SIG-M5 treated with dmso at 0.1 percent for 504 hours (cell line): ENCODE data around the gene RNF227.

Experiments used
- DNase-seq: peaks from one replicate; lab custom pipeline; 2025; ENCODE audit not compliant: unreplicated experiment; lab: John Stamatoyannopoulos, UW

Gene RNF227

DNA sequence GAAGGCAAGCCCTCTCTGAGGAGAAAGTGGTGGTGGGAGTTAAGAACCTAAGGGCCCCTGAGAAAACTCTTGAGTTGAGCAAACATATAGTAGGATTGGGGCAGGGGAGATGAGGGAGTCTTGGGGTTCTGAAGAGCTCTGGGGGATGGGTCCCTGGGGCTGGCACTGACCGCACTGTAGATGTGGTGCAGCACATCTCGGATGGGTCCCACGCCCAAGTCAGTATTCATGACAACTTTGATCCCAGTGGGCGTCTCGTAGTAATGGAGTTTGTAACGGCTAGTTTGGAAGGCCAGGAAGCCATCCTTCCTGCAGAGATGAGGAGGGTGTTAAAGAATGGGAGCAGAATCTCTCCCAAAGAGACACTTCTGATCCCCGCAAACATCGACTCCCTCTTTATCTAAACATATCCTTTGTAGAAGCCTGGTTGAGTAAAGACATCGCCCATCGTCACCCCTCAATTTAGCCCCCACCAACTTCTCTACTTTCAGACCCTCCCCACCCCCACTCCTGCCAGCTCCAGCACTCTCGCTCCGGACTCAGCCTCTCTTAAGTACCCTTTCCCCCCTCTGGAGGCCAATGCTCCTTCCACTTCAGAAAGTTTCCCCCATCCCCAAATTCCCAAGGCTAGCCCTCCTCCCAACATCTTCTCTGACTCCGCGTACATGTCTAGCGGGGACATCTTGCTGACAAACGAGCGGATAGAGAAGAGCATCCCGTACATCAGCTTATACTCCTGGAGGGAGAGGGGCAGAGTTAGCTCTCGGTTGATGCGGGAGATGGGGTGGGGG lies 14.9 kb upstream of the RNF227 start:
- no peak for DNase-seq

DNA sequence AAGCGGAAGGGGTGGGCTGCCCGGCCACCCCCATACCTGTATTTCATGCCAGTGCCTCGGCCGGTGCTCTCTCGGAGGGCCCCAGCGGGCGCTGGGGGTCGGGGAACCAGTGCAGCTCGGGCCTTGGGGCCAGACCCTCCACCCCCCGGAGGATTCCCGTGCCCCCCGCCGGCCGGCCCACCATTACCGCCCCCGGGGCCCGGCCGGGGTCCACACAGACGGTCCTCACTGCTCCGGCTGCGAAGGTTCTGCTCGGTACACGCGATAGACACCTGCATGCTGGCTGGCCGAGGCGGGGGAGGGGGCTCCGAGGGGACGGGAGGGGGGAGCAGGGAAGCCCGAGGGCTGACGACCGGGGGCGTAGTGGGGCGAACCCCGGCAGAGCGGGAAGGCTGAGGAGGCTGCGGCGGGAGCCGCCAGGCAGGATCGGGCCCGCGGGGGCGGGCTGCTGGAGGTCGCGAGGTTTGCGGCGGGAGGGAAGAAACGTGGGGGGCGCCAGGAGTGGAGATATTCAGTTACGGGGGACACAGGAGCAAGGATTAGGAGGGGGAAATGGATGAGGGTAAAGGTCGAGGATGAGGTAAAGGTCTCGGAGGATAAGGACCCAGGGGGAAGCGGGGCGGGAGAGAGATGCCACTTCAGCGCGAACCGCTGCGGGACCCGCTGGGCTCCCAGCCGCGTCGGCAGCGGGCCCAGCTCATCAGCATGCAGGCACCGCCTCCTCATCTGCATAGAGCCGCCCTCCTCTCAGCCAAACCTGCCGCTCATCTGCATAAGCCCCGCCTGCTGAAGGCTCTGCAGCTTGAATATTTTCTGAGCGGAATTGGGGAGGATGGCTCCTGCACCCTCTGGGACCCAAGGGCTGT lies 13.3 kb upstream of the RNF227 start, which contains the start of gene KCNAB3:
Gene KCNAB3, minus strand, starts transcription at position 699 of the 866 bp plus-strand sequence. Its CDS starts 421 bp downstream, at position 278.
- no peak for DNase-seq

DNA sequence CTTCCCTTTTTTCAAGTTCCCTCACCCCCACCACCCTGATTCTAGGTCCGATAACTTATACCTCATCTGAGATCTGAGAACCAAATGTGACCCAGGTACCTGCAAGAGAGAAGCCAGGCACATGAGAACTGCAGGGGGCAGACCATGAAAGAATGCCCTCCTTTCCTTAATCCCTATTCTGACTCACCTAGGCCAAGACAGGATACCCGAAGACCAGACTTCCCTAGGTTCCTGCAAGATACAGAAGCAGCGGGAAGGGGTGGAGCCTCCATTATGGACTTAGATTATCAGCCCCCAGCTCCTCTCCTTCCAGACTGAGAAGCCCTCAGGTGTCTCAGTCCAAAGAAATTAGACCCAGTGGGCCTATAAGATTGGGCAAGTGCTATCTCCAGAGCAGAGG lies 11.5 kb upstream of the RNF227 start:
- no peak for DNase-seq

DNA sequence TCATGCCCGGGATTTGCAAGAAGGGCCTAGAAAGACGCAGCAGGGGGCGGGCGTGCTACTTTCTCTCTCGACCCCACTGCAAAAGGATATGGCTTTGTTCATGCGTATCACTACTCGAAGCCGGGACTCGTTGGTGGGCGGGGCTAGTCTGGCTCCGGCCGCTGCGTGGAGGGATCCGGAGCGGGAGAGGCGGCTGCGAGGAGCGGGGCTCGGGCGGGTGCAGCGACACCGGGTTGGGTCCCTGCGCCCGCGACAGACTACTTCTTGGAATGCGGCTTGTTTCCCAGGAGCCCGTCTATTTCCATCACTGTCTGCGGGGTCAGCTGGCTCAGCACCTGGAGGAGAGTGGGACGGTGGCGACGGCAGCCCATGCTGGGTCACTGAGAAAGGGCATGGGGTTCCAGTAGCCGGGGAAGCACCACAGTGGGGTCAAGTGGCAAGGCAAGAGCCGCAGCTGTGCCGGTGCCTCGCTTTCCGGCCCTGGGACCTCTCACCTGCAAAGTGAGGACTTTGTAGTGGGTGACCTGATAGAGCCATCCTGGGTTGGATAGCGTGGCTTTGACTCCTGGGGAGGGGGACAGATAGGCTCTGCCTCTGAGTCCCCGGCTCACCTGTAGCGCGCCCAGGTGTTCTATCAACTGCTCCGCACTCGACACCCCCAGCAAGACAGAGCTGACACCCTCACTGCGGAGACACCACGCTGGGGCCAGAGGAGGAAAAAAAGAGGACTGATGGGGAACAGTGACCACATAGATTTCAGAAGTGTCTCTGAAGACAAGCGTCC lies 6.9 kb upstream of the RNF227 start:
- no peak for DNase-seq

DNA sequence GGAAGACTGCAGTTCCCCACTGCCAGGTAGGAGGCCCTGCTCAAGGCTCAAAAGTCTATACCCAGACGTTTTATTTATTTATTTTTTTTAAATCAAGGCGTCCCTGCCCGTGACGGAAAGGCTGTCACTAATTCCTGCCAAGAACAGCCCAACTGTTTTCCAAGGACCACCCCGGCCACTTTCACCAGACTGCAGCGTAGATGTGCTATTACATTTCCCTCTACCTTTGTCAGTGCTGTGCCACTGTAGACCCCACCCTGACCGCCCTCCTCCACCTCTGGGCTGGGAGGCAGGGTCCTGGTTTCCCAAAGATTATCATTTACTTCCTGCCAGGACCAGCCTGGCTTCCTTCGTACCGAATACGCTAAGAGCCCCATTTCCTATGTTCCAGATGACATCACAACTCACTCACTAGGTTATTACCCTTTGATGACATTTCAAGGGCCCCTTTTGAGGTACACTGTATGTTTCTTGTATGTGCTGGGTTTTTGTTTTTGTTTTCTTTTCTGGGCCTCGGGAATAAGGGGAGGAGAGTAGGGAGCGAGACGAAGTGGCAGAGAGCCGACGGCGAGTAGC lies 6.3 kb upstream of the RNF227 start:
- no peak for DNase-seq

DNA sequence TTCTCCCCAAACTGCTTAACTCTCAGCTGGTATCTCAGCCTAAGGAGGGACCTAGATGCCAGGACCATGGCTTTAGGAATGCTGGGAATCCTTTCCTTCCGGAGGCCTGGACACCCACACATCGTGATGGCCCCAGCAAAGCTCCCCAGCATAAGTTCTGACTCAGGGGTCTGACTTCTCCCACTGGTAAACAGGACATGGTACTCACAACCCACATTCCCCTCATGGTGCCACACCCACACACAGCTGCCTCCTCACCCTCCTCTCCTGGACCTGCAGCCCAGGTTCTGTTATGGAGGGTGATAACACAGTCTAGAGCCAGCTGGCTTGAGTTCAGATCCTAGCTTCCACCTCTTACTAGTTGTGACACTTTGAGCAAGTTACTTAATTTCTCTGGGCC lies 719 bp upstream of the RNF227 start:
- no peak for DNase-seq

DNA sequence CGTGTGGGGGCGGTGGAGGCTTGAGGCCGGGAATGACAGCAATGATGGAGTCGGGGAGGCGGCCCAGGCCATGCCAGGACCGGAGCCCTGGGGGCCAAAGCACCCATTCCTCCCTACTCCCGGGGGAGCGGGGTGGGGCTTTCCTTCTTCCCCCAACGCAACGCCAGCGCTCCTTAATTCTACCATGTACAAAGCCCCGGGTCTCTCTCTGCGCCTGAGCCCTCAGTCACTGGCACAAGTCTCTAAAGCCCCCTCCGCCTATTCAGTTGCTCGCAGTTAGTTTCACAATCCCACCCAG lies 245 bp upstream of the RNF227 start:
- no peak for DNase-seq

DNA sequence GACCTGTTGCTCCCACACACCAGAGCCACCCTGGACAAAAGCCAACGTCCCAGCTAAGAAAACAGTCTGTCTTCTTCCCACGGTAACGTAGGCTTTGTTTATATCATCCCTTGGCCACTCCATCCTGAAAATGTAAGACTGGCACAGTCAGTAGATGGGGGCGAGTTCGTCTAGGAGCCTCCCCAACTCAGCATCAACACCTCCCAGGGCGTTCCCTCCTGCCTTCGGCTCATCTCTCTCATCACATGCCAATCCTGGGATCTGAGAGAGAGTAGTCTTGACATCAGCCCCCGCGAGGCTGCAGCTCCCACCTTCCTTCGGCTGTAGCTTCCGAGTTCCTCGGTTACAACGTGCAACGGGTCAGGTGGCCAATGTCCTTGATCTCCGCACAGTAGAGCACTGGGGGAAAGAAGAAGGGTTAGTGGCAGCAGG lies 894 bp downstream of the RNF227 start:
- no peak for DNase-seq

DNA sequence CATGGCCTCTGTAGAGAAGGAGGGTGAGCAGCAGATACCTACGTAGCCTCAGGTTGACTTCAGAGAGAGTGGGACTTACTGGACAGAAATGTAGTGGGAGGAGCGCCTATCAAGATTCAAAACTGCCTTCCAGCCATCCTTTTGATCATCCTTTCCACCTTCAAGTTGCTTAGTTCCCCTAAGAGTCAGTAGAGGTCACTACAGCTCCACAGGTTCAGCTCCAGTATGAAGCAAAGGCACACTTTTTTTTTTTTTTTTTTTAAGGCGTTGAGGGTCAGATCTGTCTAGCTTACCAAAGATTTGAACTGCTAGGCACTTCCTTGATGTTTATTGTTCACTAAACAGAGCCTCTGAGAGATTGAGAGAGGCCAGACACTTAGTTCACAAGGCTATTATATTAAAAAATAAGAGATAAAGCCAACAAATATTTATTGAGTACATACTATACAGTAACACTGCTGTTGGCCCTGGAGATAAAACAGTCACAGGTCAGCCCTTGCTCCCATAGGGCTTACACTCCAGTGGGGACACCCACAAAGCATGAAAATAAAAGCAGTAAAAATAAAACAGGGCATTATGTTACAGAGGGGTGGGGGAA lies 3.1 kb downstream of the RNF227 start:
- peak; percentile 79 for DNase-seq

DNA sequence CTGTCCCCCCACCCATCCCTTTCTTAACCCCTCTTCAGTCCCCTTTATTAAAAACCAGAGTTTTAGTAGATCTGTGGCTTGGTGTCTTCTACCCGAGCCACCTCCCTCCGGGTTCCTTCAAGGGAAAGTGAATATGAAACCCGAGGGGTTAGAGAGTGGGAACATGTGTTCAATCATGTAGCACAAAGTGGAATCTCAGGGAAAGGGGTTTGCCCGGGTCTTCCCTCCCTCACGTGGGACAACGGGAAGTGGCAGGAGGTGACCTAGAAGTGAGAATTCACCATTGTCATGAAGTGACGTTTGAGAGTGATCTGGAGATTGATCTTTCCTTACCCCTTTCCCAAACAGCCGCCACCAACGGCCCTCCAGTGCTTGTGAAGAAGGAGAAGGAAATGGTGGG lies 5.0 kb downstream of the RNF227 start:
- DNase-seq, result no peak

DNA sequence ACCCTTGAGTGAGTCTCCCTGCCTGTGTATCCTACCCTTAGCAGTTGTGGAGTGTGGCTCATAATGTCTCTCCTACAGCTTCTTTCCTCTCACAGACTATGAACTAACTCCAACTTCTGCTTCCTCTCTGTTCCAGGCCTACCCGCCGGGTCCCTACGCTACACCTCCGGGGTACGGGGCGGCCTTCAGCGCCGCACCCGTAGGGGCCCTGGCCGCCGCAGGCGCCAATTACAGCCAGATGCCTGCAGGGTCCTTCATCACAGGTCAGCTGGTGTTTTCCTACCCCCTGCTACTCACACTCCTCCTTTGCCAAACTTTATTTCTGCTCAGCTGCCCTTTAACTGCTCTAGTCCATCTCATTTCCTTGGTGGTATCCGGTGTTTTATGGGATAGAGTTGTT lies 5.4 kb downstream of the RNF227 start:
- no peak for DNase-seq

DNA sequence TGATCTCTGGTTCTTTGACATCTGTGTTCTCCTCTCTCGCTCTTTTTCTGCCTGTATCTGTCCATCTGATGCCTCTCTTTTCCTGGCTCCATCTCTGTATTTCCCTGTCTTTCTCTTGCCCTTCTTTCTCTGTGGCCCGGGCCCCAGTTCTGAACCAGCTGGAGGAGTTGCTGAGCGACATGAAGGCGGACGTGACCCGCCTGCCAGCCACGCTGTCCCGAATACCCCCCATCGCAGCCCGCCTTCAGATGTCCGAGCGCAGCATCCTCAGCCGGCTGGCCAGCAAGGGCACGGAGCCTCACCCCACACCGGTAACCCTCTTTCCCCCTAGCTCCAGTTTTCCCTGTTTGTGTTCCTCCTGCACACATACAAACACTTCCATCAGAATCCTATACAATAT lies 5.8 kb downstream of the RNF227 start:
- no peak for DNase-seq

DNA sequence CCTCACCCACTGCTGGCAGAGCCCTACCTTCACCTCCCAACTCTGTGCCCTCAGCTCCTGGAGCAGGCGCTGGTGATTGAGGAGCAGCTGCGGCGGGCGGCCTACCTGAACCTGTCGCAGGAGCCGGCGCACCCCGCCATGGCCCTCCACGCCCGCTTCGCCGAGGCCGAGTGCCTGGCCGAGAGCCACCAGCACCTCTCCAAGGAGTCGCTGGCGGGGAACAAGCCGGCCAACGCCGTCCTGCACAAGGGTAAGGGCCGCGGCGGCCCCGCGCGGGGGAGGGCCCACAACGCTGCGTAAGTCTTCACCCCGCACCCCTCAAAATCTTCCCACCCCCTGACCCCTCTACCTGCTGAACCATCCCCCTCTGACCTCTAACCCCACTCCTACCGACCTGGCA lies 7.0 kb downstream of the RNF227 start:
- no peak for DNase-seq

DNA sequence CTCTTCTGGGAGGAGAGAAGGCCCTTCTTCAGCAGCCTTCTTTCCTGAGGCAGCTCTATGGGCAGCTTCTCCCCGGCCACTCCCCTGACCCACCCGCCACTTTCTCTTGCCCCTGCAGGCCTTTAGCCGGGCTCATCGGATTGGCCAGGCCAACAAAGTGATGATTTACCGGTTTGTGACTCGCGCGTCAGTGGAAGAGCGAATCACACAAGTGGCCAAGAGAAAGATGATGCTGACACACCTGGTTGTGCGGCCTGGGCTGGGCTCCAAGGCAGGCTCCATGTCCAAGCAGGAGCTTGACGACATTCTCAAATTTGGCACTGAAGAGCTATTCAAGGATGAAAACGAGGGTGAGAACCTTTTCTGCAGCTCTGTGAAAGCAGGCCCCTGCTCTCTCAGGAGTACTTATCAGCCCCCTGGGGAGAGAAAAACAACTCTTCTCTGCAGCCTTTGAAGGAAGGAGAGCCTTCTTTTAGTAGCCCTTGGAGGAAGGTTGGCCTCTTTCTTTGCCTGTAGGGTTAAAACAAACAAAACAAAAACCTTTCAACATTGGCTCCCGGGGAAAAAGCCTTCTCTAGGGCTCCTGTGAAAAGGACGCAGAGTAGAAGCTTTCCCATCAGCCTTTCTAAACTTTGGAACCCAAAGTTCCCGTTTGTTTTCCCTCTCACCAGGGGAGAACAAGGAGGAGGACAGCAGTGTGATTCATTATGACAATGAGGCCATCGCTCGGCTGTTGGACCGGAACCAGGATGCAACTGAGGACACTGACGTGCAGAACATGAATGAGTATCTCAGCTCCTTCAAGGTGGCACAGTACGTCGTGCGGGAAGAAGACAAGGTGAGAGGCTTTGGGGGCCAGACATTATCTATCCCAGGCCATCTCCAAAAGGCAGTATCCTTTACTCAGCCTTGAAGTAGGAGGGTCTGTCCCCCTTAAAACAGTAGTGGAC lies 12.7 kb downstream of the RNF227 start:
- no peak for DNase-seq

DNA sequence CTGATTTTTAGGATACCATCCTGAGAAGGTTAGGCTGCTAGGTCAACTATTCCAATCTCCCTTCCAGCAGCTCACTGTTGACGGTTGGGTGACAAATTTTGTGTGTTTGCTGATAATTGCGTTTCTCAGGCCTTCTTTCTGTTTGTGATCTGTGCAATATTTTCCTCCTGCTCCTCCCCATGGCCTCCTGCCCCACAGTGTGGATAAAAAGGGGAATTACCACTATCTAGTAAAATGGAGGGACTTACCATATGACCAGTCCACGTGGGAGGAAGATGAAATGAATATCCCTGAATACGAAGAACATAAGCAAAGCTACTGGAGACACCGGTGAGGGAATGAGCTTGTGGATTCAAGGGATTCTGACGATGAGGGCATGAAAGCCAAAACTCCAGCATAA lies 18.3 kb downstream of the RNF227 start:
- no peak for DNase-seq

DNA sequence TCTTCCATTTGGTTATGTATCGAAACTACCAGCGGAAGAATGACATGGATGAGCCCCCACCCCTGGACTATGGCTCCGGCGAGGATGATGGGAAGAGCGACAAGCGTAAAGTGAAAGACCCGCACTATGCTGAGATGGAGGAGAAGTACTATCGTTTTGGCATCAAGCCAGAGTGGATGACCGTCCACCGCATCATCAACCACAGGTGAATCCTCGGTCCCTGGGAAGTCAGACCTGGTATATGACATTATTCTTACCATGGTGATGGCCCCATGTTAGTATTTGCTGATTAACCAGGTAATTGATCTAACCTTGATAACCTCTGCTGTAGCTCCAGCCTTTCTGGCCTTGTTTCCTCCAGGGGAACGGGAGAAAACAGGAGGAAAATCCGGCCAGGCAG lies 19.0 kb downstream of the RNF227 start:
- DNase-seq, result no peak

DNA sequence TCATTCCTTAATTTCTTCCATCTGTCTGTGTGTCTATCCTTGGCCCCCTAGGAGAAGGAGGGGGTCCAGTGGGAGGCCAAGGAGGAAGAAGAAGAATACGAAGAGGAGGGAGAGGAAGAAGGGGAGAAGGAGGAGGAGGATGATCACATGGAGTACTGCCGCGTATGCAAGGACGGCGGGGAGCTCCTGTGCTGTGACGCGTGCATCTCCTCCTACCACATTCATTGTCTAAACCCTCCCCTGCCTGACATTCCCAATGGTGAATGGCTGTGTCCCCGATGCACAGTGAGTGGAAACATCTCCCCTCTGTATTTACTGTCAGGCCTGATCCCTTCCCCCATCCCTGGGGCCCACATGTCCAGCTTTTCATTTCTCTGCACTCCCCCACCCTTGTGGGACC lies 21.2 kb downstream of the RNF227 start:
- no peak for DNase-seq

DNA sequence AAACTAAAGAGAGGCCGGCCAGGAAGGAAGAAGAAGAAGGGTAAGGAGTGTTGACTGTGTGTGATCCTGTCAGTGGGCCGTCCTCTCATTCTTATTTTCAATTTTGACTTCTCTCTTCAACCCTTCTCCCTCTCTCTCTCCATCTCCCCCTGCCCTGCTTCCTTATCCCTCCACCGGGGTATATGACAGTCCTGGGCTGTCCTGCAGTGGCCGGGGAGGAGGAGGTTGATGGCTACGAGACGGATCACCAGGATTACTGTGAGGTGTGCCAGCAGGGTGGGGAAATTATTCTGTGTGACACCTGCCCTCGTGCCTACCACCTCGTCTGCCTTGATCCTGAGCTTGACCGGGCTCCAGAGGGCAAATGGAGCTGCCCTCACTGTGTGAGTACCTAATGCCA lies 21.9 kb downstream of the RNF227 start:
- no peak for DNase-seq

DNA sequence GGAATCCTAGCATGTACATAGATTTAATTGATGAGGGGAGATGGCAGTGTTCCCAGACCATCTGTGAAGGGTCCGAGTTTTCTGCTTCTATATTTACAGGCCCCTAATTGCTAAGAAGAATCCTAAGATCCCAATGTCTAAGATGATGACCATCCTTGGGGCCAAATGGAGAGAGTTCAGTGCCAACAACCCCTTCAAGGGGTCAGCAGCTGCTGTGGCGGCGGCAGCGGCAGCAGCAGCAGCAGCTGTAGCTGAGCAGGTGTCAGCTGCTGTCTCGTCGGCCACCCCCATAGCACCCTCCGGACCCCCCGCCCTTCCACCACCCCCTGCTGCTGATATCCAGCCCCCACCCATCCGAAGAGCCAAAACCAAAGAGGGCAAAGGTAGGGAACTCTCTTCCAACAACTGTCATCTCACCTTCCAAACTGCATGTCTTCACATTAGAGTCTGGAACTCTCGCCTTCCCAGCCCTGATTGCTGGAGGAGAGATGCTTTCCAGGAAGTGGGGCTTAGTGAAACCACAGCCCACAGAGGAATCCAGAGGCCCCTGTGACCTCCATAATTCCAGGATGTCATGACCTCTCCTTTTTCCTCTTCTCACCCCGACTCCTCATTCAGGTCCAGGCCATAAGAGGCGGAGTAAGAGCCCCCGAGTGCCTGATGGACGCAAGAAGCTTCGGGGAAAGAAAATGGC lies 22.8 kb downstream of the RNF227 start:
- no peak for DNase-seq
